Stimulated activated CD8-positive, alpha-beta memory T cell treated with anti-CD3 and anti-CD28 coated beads, Interleukin-12 subunit alpha, Interleukin-12 subunit beta, amount 100 ng/mL, for 24 hours (primary cell): Measurements from ENCODE around the gene C2.
"Not testable (repeated sequence)": the region's sequence is repeated elsewhere in the genome, so short reads cannot be mapped to it uniquely, and the experiment has no call there.

Experiments
- DNase-seq: peaks from one replicate; pipeline ENCODE4 v3.0.0-alpha.2; 2020; ENCODE audit errors: extremely low read depth

C2 gene

GRCh38 chr6:31977816-31978431, 50.4 kb downstream of the C2 start:
- no peak for DNase-seq

GRCh38 chr6:31978831-31979230, 51.3 kb downstream of the C2 start:
- no peak for DNase-seq

- no peak for DNase-seq
Measured at GRCh38 chr6:31979238-31979898, 51.9 kb downstream of the C2 start.

- DNase-seq: not testable (repeated sequence)
Measured at GRCh38 chr6:31980195-31980876, 52.8 kb downstream of the C2 start.

GRCh38 chr6:31980998-31981397, 53.5 kb downstream of the C2 start:
- DNase-seq: not testable (repeated sequence)

- not testable (repeated sequence) for DNase-seq
Measured at GRCh38 chr6:31981744-31982143, 54.2 kb downstream of the C2 start, which contains the start of gene C4A. TSS of gene C4A (plus strand) at chr6:31982057. CDS start at chr6:31982108, 51 bp downstream.

GRCh38 chr6:31989363-31989762, 61.8 kb downstream of the C2 start:
- DNase-seq: not testable (repeated sequence)

GRCh38 chr6:31994421-31994820, 66.9 kb downstream of the C2 start:
- not testable (repeated sequence) for DNase-seq
